Measurements from ENCODE around the gene CCDC117.

Gene CCDC117

GRCh38 chr22:28774378-28774777 lies 1.9 kb downstream of the CCDC117 start:
- Histone ChIP-seq H3K4me1 (ENCODE audit: control insufficient read depth in 1 of 2, insufficient read depth in 1 of 2, low read depth in 1 of 2, low read length in 1 of 2) (peaks cover 12 to 13% of the 10 kb centered on the region in 2 experiments), H3K27me3 (no peaks in the 10 kb centered on the region), H3K27ac (no peak overlapping the region), H3K9me3 (no peaks in the 10 kb centered on the region), H3K4me3 (ENCODE audit: low read depth in 1 of 2, low read length in 1 of 2) (no peak overlapping the region), H3K36me3 (peaks cover 9% of the 10 kb centered on the region)
- TF ChIP-seq CTCF (IDR thresholded peaks at IDR 0.05) = no peak

GRCh38 chr22:28779833-28780232 lies 7.3 kb downstream of the CCDC117 start:
- no peaks in the 10 kb centered on the region for H3K9me3 ChIP-seq
- H3K27ac ChIP-seq = no peak overlapping the region
- H3K36me3 ChIP-seq = peaks cover 41% of the 10 kb centered on the region
- H3K27me3 ChIP-seq = no peaks in the 10 kb centered on the region
- no peak for TF ChIP-seq CTCF (IDR thresholded peaks at IDR 0.05)
- no peaks in the 10 kb centered on the region for H3K4me1 ChIP-seq (ENCODE audit: control insufficient read depth in 1 of 2, insufficient read depth in 1 of 2, low read depth in 1 of 2, low read length in 1 of 2)
- H3K4me3 ChIP-seq (ENCODE audit: low read depth in 1 of 2, low read length in 1 of 2) = no peak overlapping the region

- no peak for TF ChIP-seq CTCF (IDR thresholded peaks at IDR 0.05)
- peaks cover 41% of the 10 kb centered on the region for H3K36me3 ChIP-seq
- H3K27me3 ChIP-seq = no peaks in the 10 kb centered on the region
- H3K4me3 ChIP-seq (ENCODE audit: low read depth in 1 of 2, low read length in 1 of 2) = no peak overlapping the region
- no peak overlapping the region for H3K27ac ChIP-seq
- no peaks in the 10 kb centered on the region for H3K4me1 ChIP-seq (ENCODE audit: control insufficient read depth in 1 of 2, insufficient read depth in 1 of 2, low read depth in 1 of 2, low read length in 1 of 2)
- no peaks in the 10 kb centered on the region for H3K9me3 ChIP-seq
Measured at GRCh38 chr22:28780296-28780695, 7.8 kb downstream of the CCDC117 start.

GRCh38 chr22:28783786-28784671 lies 11.5 kb downstream of the CCDC117 start:
- no peaks in the 10 kb centered on the region for H3K9me3 ChIP-seq
- no peaks in the 10 kb centered on the region for H3K4me1 ChIP-seq (ENCODE audit: control insufficient read depth in 1 of 2, insufficient read depth in 1 of 2, low read depth in 1 of 2, low read length in 1 of 2)
- no peaks in the 10 kb centered on the region for H3K27me3 ChIP-seq
- no peak overlapping the region for H3K27ac ChIP-seq
- TF ChIP-seq CTCF (IDR thresholded peaks at IDR 0.05) = no peak
- peaks cover 72% of the 10 kb centered on the region for H3K36me3 ChIP-seq
- no peak overlapping the region for H3K4me3 ChIP-seq (ENCODE audit: low read depth in 1 of 2, low read length in 1 of 2)

GRCh38 chr22:28788601-28789000 lies 16.1 kb downstream of the CCDC117 start:
- TF ChIP-seq CTCF (IDR thresholded peaks at IDR 0.05) = no peak
- Histone ChIP-seq H3K9me3 (no peaks in the 10 kb centered on the region), H3K27ac (no peak overlapping the region), H3K27me3 (no peaks in the 10 kb centered on the region), H3K36me3 (peaks cover 55% of the 10 kb centered on the region), H3K4me1 (ENCODE audit: control insufficient read depth in 1 of 2, insufficient read depth in 1 of 2, low read depth in 1 of 2, low read length in 1 of 2) (peaks cover 0 to 4% of the 10 kb centered on the region in 2 experiments), H3K4me3 (ENCODE audit: low read depth in 1 of 2, low read length in 1 of 2) (no peak overlapping the region)
